Common myeloid progenitor, CD34-positive (primary cell): ENCODE measurements around the gene PGPEP1.
A peak's percentile ranks its signal among the peaks of the same experiment; 100 is the strongest.
"Not testable (repeated sequence)": the region's sequence is repeated elsewhere in the genome, so short reads cannot be mapped to it uniquely, and the experiment has no call there.

Experiments used
- CTCF ChIA-PET: fragments of 350-600 bp; sonication (Branson Sonifier 250); formaldehyde crosslinking; loops from one replicate; lab custom pipeline; 2021; ENCODE audit warnings: antibody characterized with exemption; lab: Charles Lee
- POLR2A ChIA-PET: fragments of 350-600 bp; sonication (Branson Sonifier 250); formaldehyde crosslinking; loops from one replicate; lab custom pipeline; 2021; ENCODE audit warnings: antibody characterized with exemption; lab: Charles Lee
- DNase-seq, 3 donors: peaks; one replicate each; pipeline versions ENCODE4 v3.0.0 to v3.0.0-alpha.2; 2013
- H3K27ac ChIP-seq, 2 experiments: 1 replicate in 1 of 2; 2 replicates in 1 of 2; pipeline ENCODE4 v1.7.0; 2013; ENCODE audit warnings: inconsistent platforms in 2 of 2, low read length in 2 of 2, mild to moderate bottlenecking in 2 of 2, low read depth in 1 of 2, moderate library complexity in 1 of 2; ENCODE audit not compliant: severe bottlenecking in 2 of 2, insufficient read depth in 1 of 2, poor library complexity in 1 of 2
- H3K27me3 ChIP-seq, 5 experiments: replicated peaks in 2 of 5; 1 replicate in 3 of 5; 2 replicates in 2 of 5; pipeline versions ENCODE4 v1.6.1 to v1.7.0; 2013; ENCODE audit warnings: low read length in 4 of 5, mild to moderate bottlenecking in 2 of 5, moderate library complexity in 2 of 5, inconsistent platforms in 1 of 5; ENCODE audit not compliant: insufficient read depth in 5 of 5, control insufficient read depth in 4 of 5
- H3K36me3 ChIP-seq, 4 experiments: 1 replicate in 2 of 4; 2 replicates in 2 of 4; pipeline versions ENCODE4 v1.6.1 to v1.7.0; 2013; ENCODE audit warnings: low read length in 3 of 4, control low read depth in 1 of 4, mild to moderate bottlenecking in 1 of 4; ENCODE audit not compliant: control insufficient read depth in 4 of 4, insufficient read depth in 4 of 4
- H3K4me1 ChIP-seq, 4 experiments: 1 replicate in 3 of 4; 2 replicates in 1 of 4; pipeline versions ENCODE4 v1.6.1 to v1.7.1; 2013; ENCODE audit warnings: low read length in 3 of 4, mild to moderate bottlenecking in 3 of 4, control low read depth in 1 of 4, inconsistent platforms in 1 of 4, moderate library complexity in 1 of 4; ENCODE audit not compliant: control insufficient read depth in 4 of 4, insufficient read depth in 4 of 4; ENCODE audit errors: control extremely low read depth in 1 of 4
- H3K4me3 ChIP-seq, 7 experiments: 1 replicate in 4 of 7; 2 replicates in 3 of 7; pipeline versions ENCODE4 v1.5.1 to v1.7.0; 2013; ENCODE audit warnings: mild to moderate bottlenecking in 7 of 7, low read length in 6 of 7, moderate library complexity in 6 of 7, inconsistent platforms in 2 of 7, low read depth in 2 of 7, control low read depth in 1 of 7; ENCODE audit not compliant: insufficient read depth in 4 of 7, control insufficient read depth in 1 of 7; ENCODE audit errors: extremely low read depth in 1 of 7
- H3K9me3 ChIP-seq, 5 experiments: 1 replicate in 4 of 5; 2 replicates in 1 of 5; pipeline versions ENCODE4 v1.6.1 to v1.7.1; 2013; ENCODE audit warnings: low read length in 4 of 5, mild to moderate bottlenecking in 2 of 5, inconsistent platforms in 1 of 5, low read depth in 1 of 5, moderate library complexity in 1 of 5; ENCODE audit not compliant: control insufficient read depth in 4 of 5, insufficient read depth in 2 of 5; ENCODE audit errors: control extremely low read depth in 1 of 5
- WGBS: methylation state at CpG from one replicate; pipeline ENCODE4 v1.1.5; 2013; ENCODE audit not compliant: insufficient coverage; 5-methylcytosine and 5-hydroxymethylcytosine counted together

PGPEP1 gene

DNA sequence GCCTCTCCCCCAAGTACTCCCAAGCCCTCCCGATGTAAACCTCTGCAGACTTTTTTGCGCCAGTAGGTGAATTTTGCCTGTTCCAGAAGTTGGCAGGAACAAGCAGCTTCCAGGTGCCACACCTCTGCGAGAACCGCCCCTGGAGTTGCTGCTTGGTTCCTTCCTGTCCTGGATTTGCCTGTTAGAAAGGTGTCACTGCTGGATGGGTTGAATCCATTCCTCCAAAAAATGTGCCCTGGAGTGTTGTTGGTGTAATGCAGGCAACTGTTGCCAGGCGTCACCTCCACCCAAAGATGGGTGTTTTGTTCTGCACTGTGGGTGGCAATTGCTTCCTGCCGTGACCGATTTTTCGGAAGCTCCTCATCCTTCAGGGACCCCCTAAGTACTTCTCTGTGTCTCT, 5.7 kb downstream of the PGPEP1 start:
- WGBS, result 85% methylated on average over 8 of the region's 8 CpGs
- Histone ChIP-seq H3K4me3 (no peak overlapping the region), H3K4me1 (peaks cover 2 to 11% (median 7%) of the 10 kb centered on the region in 4 experiments), H3K36me3 (peaks cover 8 to 44% (median 22%) of the 10 kb centered on the region in 4 experiments), H3K27me3 (no peaks in the 10 kb centered on the region), H3K27ac (no peak overlapping the region), H3K9me3 (no peaks in the 10 kb centered on the region)
- DNase-seq, result no peak
- ChIA-PET CTCF (interaction anchor here (0.6 to 6.1 kb wide), 4 partner anchors 9 to 66 kb away, joined by 3 to 100 read pairs (median 20); no protein-coding TSS in a partner anchor), POLR2A (no interaction called here)

GRCh38 chr19:18348171-18348570, 7.8 kb downstream of the PGPEP1 start:
- 99% methylated on average over 12 of the region's 17 CpGs for WGBS
- CTCF ChIA-PET, result interaction anchor here (1.2 to 6.1 kb wide), 10 partner anchors 10 to 125 kb away, joined by 3 to 100 read pairs (median 14); no protein-coding TSS in a partner anchor
- no peaks in the 10 kb centered on the region for H3K4me1 ChIP-seq
- no peak overlapping the region for H3K27ac ChIP-seq
- no peak overlapping the region for H3K4me3 ChIP-seq
- peaks cover 6 to 34% (median 18%) of the 10 kb centered on the region in 4 experiments for H3K36me3 ChIP-seq
- H3K9me3 ChIP-seq, result no peaks in the 10 kb centered on the region
- DNase-seq, result no peak
- no peaks in the 10 kb centered on the region for H3K27me3 ChIP-seq
- POLR2A ChIA-PET, result no interaction called here

DNA sequence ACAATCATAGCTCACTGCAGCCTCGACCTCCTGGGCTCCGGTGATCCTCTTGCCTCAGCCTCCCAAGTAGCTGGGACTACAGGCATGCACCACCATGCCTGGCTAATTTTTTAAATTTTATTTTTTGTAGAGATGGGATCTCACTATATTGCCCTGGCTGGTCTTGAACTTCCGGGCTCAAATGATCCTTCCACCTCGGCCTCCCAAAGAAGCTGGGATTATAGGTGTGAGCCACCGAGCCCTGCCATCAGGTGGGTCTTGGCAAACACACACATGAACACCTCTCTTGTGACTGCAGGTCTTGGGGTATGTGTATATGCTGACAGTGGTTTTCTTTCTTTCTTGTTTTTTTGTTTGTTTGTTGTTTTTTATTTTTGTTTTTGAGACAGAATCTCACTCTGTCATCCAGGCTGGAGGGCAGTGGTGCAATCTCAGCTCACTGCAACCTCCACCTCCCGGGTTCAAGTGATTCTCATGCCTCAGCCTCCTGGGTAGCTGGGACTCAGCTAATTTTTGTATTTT, 8.5 kb downstream of the PGPEP1 start:
- peaks cover 9 to 34% (median 19%) of the 10 kb centered on the region in 4 experiments for H3K36me3 ChIP-seq
- CTCF ChIA-PET, result interaction anchor here (0.8 to 6.1 kb wide), 14 partner anchors 11 to 71 kb away, joined by 3 to 100 read pairs (median 5); partner anchors contain the start of genes GDF15 and JUND
- DNase-seq, H3K27ac ChIP-seq, POLR2A ChIA-PET, H3K27me3 ChIP-seq, H3K9me3 ChIP-seq, H3K4me1 ChIP-seq, H3K4me3 ChIP-seq: not testable (repeated sequence)
- WGBS, result 100% methylated on average over 6 of the region's 6 CpGs

GRCh38 chr19:18349524-18350128, 9.2 kb downstream of the PGPEP1 start:
- no peaks in the 10 kb centered on the region for H3K9me3 ChIP-seq
- peak; percentile 54 to 79 (median 73) for DNase-seq
- H3K27ac ChIP-seq, result no peak overlapping the region
- no peaks in the 10 kb centered on the region for H3K4me1 ChIP-seq
- 36% methylated on average over 5 of the region's 12 CpGs for WGBS
- ChIA-PET CTCF (interaction anchor here (0.5 to 6.1 kb wide), 23 partner anchors 8 to 241 kb away, joined by 3 to 100 read pairs (median 3); partner anchors contain the start of genes GDF15 and JUND), POLR2A (no interaction called here)
- H3K4me3 ChIP-seq, result no peak overlapping the region
- no peaks in the 10 kb centered on the region for H3K27me3 ChIP-seq
- H3K36me3 ChIP-seq, result peaks cover 9 to 29% (median 14%) of the 10 kb centered on the region in 4 experiments

DNA sequence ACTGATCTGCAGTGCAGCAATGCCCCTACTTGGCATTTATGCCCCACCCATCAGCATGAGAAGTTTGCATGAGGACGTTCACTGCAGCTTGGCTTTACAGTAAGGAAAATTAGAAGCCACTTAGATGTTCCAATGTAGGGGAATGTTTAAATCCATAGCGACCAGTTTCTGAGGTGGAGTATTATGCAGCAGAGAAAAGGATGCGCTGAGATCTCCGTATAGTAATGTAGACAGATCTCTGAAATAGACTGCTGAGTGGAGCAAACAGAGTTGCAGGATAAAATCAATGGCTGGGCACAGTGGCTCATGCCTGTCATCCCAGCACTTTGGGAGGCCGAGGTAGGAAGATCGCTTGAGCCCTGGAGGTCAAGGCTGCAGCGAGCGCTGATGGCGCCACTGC, 10.1 kb downstream of the PGPEP1 start:
- CTCF ChIA-PET, result interaction anchor here (0.5 to 6.1 kb wide), 15 partner anchors 9 to 240 kb away, joined by 3 to 100 read pairs (median 4); partner anchors contain the start of genes GDF15 and LRRC25
- Histone ChIP-seq H3K27ac (no peak overlapping the region), H3K4me1 (no peaks in the 10 kb centered on the region), H3K9me3 (no peaks in the 10 kb centered on the region), H3K36me3 (peaks cover 10 to 24% (median 11%) of the 10 kb centered on the region in 4 experiments), H3K27me3 (no peaks in the 10 kb centered on the region), H3K4me3 (no peak overlapping the region)
- WGBS, result 86% methylated on average over 8 of the region's 9 CpGs
- DNase-seq, result no peak
- POLR2A ChIA-PET, result no interaction called here

GRCh38 chr19:18351544-18351943, 11.1 kb downstream of the PGPEP1 start:
- POLR2A ChIA-PET, result no interaction called here
- Histone ChIP-seq H3K27ac (no peak overlapping the region), H3K27me3 (no peaks in the 10 kb centered on the region), H3K4me3 (no peak overlapping the region), H3K9me3 (no peaks in the 10 kb centered on the region), H3K4me1 (no peaks in the 10 kb centered on the region), H3K36me3 (peaks cover 8 to 31% (median 16%) of the 10 kb centered on the region in 4 experiments)
- 100% methylated on average over 5 of the region's 7 CpGs for WGBS
- CTCF ChIA-PET, result interaction anchor here (1.0 to 6.1 kb wide), 4 partner anchors 9 to 61 kb away, joined by 3 to 100 read pairs (median 30); partner anchors contain the start of gene LRRC25
- no peak for DNase-seq
